ENCODE measurements around the gene RABGGTA. TPM values are rescaled to one million over a fixed set of nuclear protein-coding genes. Genes with fewer than 3 reads are reported as not detected.
A peak's percentile ranks its signal among the peaks of the same experiment; 100 is the strongest.

RABGGTA gene, protein sequence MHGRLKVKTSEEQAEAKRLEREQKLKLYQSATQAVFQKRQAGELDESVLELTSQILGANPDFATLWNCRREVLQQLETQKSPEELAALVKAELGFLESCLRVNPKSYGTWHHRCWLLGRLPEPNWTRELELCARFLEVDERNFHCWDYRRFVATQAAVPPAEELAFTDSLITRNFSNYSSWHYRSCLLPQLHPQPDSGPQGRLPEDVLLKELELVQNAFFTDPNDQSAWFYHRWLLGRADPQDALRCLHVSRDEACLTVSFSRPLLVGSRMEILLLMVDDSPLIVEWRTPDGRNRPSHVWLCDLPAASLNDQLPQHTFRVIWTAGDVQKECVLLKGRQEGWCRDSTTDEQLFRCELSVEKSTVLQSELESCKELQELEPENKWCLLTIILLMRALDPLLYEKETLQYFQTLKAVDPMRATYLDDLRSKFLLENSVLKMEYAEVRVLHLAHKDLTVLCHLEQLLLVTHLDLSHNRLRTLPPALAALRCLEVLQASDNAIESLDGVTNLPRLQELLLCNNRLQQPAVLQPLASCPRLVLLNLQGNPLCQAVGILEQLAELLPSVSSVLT
- total RNA-seq: 10 to 100 TPM; 17.4 to 30.0 (median 19.6) TPM
- 10 to 100 TPM; 30.6 to 37.9 TPM for polyA plus RNA-seq
- long read RNA-seq, donor 1, transcript RABGGTA-201 (17 exons, 2,088 nt): major isoform, 25 of 56 reads
- long read RNA-seq, donor 1, transcript RABGGTA-202 (16 exons, 2,265 nt): minor isoform, 7 of 56 reads
- long read RNA-seq, donor 1, partial matches to known transcripts: 11 of 56 reads
- long read RNA-seq, donor 1, other reads (novel, unspliced or antisense): 12 of 56 reads
- long read RNA-seq, donor 2, transcript RABGGTA-201 (17 exons, 2,088 nt): major isoform, 14 of 39 reads
- long read RNA-seq, donor 2, transcript RABGGTA-202 (16 exons, 2,265 nt): minor isoform, 9 of 39 reads
- long read RNA-seq, donor 2, partial matches to known transcripts: 4 of 39 reads
- long read RNA-seq, donor 2, other reads (novel, unspliced or antisense): 11 of 39 reads
- long read RNA-seq, donor 3, transcript RABGGTA-202 (16 exons, 2,265 nt): minor isoform, 8 of 69 reads
- long read RNA-seq, donor 3, transcript RABGGTA-201 (17 exons, 2,088 nt): major isoform, 37 of 69 reads
- long read RNA-seq, donor 3, partial matches to known transcripts: 11 of 69 reads
- long read RNA-seq, donor 3, other reads (novel, unspliced or antisense): 13 of 69 reads

DNA sequence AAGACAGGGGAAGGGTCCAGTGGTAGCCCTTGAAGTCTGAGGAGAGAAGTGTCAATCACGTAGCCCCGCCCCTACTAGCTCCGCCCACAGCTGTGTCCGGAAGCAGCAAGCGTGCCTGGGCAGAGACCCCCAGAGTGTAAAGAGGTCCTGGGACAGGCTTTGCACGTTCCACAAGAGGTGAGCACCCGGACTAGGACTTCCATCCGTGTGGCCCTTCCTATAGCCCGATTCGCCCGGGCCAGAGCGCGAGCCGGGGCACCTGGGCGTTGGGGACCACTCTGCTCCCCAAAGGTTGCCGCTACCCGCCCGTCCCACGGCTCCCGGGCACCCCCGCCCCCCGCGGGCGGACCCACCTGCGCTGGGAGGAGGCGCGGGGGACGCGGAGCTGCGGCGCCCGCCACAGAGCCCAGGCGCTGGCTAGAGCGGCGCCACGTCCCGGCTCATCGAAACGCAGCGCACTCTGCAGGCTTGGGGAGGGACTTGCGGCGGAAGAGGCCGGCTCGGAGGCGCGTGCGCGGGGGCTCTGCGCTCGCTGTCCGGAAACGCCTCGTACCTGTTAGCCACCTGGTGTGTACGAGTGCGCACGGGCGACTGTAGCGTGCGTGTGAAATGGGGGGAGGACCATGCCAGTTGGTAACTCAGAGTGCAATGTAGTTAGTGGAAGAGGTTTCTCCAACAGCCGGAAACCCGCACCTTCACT lies at the start of gene RABGGTA:
RABGGTA (minus strand) TSS at position 464 of the 700 bp plus-strand sequence. CDS start 482 bp downstream, outside the sequence.
- TF ChIP-seq, protein P1, sequence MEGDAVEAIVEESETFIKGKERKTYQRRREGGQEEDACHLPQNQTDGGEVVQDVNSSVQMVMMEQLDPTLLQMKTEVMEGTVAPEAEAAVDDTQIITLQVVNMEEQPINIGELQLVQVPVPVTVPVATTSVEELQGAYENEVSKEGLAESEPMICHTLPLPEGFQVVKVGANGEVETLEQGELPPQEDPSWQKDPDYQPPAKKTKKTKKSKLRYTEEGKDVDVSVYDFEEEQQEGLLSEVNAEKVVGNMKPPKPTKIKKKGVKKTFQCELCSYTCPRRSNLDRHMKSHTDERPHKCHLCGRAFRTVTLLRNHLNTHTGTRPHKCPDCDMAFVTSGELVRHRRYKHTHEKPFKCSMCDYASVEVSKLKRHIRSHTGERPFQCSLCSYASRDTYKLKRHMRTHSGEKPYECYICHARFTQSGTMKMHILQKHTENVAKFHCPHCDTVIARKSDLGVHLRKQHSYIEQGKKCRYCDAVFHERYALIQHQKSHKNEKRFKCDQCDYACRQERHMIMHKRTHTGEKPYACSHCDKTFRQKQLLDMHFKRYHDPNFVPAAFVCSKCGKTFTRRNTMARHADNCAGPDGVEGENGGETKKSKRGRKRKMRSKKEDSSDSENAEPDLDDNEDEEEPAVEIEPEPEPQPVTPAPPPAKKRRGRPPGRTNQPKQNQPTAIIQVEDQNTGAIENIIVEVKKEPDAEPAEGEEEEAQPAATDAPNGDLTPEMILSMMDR (IDR thresholded peaks at IDR 0.05): peak; percentile 41 to 92 (median 78)
- WGBS, 2 donors: 0% methylated on average over 58 to 61 of the region's 61 CpGs
- DNase-seq (peak; percentile 86 to 87), ATAC-seq (peak; percentile 95 to 98 (median 96))
- Histone ChIP-seq H3K4me3 (peak within 1 kb of the TSS; percentile 82 to 100 (median 94)), H3K4me1 (peaks cover 0 to 55% (median 13%) of the 10 kb centered on the region in 9 donors), H3K27ac (peak within 1 kb of the TSS; percentile 95 to 100 (median 98)), H3K27me3 (no peaks in the 10 kb centered on the region), H3K36me3 (peaks cover 0 to 35% (median 0%) of the 10 kb centered on the region in 9 donors), H3K9me3 (no peaks in the 10 kb centered on the region)
- intact Hi-C loops (cut with DNase I): loop anchor here in 1 of 10 donors (2.0 kb wide), 1 partner anchor 28 kb away; the partner anchor contains the start of gene TINF2

DNA sequence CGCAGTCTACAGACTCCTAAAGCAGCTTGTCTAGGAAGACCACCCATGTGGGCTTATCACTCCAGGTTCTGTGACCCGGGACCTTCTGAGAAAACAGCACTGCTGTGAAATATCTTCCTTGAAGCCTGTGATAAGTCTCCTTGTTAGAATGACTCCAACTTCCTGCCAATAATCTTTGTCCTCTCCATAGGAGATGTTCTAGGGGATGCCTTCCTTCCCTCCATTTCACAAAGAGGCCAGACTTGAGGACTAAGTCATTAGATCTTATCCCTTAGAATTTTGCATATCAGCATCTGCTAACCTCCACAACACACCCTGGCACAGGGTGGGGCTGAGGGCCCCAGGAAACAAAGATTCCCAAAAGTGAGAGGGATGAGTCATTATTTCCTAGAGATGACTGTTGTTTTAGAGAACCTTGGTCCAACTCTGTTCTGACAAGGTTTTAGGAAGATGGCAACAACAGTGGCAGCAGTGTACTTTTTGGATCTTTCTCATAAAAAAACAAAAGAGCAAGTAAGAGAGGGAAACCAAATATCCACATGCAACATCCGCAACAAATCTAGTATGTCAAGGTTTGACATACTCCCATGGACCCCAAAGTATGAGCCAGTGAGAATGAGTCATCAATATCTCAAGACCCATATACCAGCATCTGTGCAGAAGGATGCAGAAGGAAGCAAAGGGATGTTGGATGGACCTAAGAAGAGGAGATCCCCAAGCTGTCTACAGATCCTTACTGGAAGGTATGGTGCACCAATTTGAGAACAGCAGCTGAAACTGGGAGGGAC lies 45.9 kb upstream of the RABGGTA start:
- 75 to 81% methylated on average over 3 of the region's 3 CpGs for WGBS, 2 donors
- TF ChIP-seq, protein P1 (IDR thresholded peaks at IDR 0.05): no peak
- Histone ChIP-seq H3K4me3 (no peak overlapping the region), H3K27me3 (peaks cover 0 to 38% (median 4%) of the 10 kb centered on the region in 7 donors), H3K9me3 (no peaks in the 10 kb centered on the region), H3K36me3 (peaks cover 0 to 48% (median 0%) of the 10 kb centered on the region in 9 donors), H3K27ac (peak overlapping the region in 2 of 10 donors; percentile 82 to 88), H3K4me1 (peaks cover 11 to 68% (median 47%) of the 10 kb centered on the region in 9 donors)
- intact Hi-C loops (cut with DNase I): loop anchor here in 1 of 10 donors (5.0 kb wide), 1 partner anchor 120 kb away; no protein-coding TSS in a partner anchor
- ATAC-seq: no peak
- DNase-seq: no peak

DNA sequence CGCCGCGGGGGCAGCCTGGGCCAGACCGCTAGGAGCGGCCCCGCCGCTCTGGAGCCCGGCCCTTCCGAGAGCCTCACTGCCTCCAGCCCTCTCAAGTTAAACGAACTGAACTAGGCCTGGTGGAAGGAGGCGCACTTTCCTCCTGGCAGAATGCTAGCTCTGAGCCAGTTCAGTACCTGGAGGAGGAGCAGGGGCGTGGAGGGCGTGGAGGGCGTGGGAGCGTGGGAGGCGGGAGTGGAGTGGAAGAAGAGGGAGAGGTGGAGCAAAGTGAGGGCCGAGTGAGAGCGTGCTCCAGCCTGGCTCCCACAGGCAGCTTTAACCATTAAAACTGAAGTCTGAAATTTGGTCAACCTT lies 45.2 kb upstream of the RABGGTA start:
- 44 to 52% methylated on average over 18 of the region's 18 CpGs for WGBS, 2 donors
- peaks cover 0 to 40% (median 0%) of the 10 kb centered on the region in 9 donors for H3K36me3 ChIP-seq
- DNase-seq (no peak), ATAC-seq (peak in 5 of 8 donors; percentile 1 to 12 (median 3))
- TF ChIP-seq, protein P1 (IDR thresholded peaks at IDR 0.05): no peak
- peak overlapping the region in 3 of 10 donors; percentile 20 to 21 (median 20) for H3K4me3 ChIP-seq
- intact Hi-C loops (cut with DNase I): loop anchor here in 1 of 10 donors (5.0 kb wide), 1 partner anchor 121 kb away; no protein-coding TSS in a partner anchor
- H3K4me1 ChIP-seq: peaks cover 11 to 76% (median 55%) of the 10 kb centered on the region in 9 donors
- H3K9me3 ChIP-seq: no peaks in the 10 kb centered on the region
- H3K27me3 ChIP-seq: peaks cover 0 to 38% (median 4%) of the 10 kb centered on the region in 7 donors
- peak overlapping the region in 8 of 10 donors; percentile 50 to 88 (median 74) for H3K27ac ChIP-seq
